Non-pigmented ciliary epithelial cell (primary cell): Measurements from ENCODE around the gene GAPDHS.

Experiments
- DNase-seq: peaks from one replicate; pipeline ENCODE4 v3.0.0-alpha.2; 2010; ENCODE audit warnings: low read depth

The GAPDHS gene

DNA sequence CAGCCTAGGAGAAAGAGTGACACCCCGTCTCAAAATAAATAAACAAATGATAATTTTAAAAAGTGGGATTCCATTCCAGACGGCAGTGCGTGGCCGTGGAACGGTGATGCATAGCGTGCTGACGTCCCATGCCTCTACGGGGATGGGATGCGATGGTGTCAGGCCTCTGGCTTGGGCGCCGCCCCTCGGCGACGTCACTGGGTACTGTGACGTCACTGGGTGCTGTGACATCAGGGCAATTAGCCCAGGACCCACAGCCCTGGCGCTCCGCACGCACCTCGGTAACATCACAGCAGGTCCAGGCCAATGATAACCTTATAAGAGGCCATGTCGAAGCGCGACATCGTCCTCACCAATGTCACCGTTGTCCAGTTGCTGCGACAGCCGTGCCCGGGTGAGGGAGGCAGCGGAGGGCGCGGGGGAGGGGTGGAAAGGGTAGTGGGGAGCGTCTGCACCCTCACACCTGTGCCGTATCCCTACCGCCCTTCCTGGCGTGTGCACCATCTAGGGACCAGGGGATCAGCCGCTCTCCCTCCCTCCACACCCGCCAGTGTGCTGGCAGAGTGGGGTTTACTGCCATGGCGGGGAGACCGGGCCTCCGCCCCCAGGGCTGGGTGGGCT is at the start of gene GAPDHS:
Gene GAPDHS, plus strand, starts transcription at position 256 of the 621 bp plus-strand sequence. Its CDS starts 72 bp downstream, at position 328.
- no peak for DNase-seq

DNA sequence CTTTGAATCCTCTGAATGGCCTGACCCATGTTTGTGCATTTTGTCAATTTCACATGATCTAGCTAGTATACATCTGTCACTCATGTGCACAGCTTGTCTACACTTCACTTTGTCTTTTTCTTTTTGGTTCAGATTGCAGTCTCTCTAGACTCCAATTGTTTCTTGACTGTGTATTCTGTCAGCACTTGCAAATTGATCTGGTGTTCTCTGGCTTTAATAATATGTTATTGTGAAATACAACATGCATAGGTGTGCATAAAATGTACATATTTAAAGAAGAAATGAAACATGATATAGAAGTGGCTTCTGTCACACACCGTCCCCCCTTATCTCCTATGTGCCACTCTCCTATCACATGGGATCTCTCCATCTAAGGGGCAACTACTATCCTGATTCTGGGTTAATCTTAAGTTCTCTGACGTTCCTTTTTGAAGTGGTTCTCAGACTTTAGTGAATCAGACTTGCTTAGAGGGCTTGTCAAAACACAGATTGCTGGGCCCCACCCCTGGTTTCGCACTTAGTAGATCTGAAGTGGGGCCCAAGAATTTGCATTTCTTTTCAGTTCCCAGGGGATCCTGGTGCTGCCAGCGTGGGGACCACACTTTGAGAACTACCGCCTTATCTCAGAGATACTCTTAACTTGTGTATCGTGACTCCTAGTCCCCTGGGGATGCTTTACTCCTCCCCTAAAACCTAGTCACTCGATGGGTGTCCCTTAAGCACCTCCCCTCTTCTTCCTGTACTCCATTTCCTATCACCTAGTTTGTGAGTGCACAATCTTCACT is 48.8 kb upstream of the GAPDHS start:
- DNase-seq = no peak

DNA sequence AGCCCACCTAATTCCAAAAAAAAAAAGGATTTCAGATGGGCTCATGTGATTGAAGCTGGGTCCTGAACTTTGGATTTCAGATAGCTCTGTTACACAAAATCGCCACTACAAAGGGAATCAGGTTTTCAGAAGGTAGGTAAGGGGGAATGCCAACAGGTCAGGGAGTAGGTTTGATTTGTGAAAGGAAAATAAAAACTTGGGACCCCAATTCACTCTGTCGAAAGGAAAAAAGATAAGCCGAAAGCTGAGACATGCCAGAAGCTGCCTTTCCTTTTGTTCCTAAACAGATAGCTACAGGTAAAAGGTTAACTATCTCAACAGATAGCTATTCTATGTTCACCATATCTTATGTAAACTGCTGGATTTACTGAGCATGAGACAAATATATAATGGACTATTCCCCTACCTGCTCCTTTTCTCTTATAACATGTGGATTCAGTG is 47.0 kb upstream of the GAPDHS start:
- DNase-seq = no peak

DNA sequence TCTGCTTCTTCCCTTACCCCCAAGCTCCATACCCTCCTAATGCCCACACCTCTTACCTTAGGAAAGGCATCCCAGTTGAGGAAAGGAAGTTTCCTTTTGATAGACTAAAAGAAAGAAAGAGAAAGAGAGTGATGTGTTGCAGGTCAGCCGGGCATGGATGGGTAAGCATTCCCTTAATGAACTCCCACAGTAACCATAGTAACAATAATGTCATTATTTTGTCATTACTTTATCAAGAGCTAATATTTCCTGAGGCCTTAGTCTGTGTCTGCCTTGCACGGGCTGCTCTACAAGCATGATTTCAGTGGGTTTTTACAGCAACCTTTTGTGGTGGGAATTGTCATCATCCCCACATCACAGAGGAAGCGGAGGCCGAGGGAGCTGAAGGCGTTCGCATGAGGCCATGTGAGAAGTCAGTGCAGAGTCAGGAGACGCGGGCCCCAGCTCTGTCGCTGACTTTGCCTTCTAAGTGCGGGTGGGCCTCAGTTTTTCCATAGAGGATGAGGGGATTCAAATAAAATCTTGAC is 45.5 kb upstream of the GAPDHS start:
- DNase-seq = no peak

DNA sequence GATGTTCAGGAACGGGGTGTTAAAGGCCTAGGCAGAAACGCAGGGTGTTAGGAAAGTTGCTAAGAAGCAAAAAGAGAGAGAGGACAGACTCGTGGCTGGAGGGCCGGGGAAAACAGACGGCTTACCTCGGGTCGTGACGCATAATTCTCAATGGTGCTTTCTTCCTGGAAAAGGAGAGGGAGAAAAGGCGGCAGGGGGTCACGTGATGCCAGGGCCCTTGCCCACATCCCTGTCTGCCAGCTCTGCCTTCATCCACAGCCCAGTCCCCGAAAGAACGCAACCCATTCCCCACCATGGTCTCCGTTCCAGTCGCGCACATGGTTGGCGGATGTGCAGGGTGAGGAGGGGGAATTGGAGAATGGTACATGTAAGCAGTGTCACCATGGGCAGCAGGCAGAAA is 44.6 kb upstream of the GAPDHS start:
- DNase-seq = no peak

DNA sequence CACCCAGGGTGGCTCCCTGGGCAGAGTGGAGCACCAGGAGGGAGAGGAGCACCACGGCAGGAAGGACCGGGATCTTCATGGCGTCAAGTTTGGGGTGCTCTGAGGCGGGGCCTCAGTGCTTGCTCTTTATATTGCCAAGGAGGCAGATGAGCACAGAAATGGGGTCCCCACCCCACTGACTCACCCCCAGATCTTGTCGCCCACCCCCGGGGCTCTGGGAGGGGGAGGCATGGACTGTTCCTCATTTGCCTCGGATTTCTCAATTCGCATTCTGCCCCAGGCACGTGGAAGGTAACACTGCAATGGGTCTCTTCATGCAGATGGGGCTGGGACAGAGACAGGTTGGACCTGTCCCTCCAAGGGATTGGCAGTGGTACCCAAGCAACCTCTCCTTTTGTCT is 42.9 kb upstream of the GAPDHS start, which contains the start of gene KRTDAP:
Gene KRTDAP, minus strand, starts transcription at position 101 of the 400 bp plus-strand sequence. Its CDS starts 22 bp downstream, at position 79.
- no peak for DNase-seq

DNA sequence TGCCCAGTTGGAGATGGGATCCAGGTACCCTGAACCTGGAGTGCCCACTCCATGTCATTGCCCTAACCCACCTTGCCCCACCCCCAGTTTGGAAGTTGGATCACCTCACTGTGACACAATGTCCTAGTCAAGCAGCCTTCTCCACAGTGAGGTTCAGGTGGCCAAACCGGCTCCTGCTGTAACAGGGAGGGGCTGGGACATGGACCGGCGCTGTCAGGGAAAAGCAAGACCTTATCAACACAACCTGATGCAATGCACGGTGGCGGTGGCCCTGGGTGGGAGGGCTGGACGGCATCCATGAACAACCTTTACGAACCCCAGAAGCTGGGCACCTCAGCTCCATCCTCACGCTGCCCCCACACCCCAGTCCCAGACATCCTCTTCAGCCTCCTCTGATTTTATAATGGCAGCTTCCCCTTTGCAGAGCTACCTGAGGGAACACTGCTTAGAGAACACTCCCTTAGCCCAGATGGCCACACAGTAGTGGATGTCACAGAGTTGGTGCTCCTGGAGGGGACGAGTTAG is 41.4 kb upstream of the GAPDHS start:
- DNase-seq = no peak

DNA sequence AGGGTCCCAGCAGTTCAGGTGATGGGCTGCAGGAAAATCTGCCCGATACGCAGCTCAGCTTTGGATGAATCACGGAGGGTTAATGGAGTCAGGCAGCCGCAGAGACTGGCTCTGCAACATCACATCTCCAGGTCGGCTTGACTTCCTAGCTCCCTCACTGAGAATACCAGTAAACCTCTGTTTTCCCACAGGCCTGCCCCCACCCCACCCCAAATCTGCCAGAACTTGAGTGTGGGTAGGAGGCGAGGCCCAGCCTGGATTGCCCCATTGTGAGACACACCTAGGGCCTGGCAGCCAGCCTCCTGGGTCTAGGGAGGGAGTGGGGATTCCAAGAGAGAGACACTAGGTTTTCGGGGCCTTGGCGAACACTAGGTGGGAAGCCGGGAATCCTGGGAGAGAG is 39.3 kb upstream of the GAPDHS start:
- DNase-seq = no peak

DNA sequence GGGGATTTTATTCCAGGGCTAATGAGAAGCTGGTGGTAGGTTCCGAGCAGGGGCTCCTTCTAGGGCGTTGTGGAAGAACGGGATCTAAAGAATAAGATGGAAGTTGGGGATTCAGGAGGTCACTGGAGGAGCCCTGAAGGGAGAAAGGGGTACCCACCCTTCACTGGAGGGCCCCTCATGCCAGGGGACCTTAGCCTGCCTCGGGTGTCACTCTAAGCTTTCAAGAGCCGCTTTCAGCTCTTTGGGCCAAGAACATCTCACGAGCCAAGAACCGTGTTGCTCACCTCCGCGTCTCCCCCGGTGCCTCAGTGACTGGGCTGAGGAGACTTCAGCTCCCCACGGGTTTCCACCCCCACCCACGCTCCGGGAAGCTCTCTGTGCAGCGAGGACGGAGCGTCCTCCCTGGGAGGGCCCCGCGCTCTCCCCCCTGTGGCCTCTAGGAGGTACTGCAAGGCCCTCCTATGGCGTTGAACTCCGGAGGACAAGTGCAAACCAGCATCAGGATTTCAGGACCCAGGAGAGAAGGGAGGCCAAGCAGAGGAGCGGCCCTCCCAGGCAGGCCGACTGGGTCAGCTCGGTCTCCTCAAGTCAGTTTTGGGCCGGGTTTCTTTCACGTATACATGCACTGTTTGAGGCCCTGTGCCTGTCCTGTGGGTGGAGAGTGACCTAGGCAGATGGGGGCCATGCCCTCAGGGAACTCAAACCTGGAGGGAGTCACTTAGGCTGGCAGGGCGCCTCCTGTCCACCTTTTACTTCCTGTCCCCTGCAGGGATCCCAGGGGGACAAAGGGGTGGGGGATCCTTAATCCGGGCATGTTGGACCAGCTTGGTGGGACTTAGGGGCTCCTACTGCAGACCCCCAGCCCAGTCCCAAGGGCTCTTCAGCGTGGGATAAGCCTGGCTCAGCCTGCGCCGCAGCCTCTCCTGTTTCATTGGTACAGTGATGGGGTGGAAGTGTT is 37.9 kb upstream of the GAPDHS start:
- no peak for DNase-seq

DNA sequence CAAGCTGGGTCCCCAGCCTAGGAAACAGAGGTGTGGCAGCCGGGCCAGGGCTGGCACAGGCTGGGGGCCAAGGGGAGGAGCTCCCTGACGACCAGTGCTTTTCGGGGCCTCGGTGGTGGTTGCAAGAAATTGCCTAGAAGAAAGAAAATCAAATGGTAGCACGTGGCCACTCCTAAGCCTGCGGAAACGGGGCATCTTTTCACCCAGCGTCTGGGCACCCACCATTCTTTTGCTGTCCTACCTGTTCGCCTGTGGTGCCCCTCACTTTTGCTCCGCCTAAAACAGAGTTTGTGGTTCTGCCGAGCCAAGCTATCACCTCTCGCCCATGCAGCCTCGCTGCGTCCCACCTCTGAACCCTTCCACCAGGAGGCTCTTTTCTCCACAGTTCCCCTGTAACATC is 35.9 kb upstream of the GAPDHS start:
- no peak for DNase-seq

DNA sequence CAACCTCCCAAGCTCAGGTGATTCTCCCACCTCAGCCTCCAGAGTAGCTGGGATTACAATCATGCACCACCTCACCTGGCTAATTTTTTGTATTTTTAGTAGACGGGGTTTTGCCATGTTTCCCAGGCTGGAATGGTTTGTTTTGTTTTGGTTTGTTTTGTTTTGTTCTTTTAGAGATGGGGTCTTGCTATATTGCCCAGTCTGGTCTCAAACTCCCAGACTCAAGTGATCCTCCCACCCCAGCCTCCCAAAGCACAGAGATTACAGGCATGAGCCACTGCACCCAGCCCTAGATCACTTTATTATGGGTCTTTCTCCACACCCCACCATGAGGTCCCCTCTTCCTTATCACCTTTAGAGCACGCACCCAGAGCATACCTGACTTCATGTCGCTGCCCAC is 35.0 kb upstream of the GAPDHS start:
- DNase-seq = no peak

DNA sequence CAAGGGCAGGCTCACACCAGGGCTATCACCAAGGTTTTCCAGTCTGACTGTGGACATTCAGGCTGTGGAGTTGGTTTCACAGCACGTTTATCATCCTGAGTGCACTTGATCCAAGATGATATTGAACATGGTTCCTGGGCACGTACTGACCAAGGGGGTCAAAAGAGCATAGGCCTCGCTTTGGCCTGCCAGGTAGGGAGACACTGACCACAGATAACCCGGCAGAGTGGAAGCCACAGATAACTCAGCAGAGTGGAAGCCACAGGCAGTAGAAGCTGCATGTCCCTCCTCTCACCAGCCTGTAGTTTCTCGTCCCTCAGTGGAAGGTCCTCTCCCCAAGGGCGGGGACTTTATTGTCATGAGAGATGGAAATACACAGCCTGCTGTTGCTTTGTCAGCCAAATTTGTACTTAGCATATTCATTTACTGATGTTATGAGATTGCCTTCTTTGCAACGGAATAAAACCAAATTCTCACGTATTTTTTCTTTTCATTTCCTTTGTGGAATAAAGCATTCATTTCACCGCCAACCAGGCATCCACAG is 34.2 kb upstream of the GAPDHS start:
- DNase-seq = no peak

DNA sequence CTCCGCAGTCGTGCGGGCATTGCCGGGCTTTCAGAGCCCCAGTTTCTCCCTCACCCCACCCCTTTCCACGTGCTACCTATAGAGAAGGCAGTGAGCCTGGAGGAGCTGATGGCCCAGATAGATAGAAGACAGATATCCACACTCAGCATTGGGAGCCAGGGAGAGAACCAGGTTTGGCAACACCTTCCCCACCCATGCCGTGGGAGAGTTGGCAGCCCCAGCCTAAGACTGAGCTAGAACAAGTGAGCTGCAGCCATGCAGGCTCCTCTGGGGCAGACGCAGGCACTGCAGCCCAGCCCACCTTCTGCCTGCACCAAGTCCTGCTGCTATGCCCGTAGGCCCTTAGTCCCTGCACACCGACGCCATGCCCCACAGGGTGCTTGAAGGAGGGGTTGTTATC is 32.6 kb upstream of the GAPDHS start:
- no peak for DNase-seq

DNA sequence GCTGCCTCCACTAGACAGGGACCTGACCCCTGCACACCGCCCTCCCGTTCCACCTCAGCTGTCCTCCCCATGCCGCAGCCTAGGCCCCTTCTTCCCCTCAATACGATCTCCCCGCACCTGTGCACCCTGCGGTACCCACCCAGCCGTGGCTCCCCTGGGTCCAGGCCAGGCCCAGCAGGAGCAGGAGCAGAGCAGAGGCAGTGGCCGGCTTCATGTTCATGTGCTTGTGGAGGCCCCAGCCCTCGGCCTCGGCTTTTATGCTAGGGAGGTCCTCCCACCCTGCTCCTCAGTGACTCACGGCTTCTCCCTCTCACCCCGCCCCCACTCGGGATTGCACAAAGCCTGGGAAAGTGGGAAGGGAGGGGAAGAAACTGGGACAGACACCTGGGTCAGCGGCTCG is 31.6 kb upstream of the GAPDHS start:
- no peak for DNase-seq

DNA sequence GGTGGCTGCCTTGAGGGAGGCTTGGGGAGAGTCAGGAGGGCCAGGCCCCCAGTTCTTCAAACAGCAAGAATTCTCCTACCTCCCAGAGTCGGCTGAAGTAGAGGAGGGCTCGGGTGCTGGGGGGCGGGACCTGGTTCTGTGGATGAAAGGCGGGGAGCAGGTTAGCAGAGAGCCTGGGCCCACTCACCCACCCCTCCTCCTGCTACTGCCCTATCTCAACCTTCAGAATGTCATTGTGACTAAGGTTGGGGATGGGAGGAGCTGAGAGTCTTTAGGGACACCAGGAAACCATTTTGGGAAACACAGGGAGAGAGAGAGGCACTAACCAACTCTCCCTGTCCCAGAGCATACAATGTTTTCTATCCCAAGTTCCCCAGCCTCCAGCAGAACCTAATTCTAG is 30.5 kb upstream of the GAPDHS start:
- no peak for DNase-seq

DNA sequence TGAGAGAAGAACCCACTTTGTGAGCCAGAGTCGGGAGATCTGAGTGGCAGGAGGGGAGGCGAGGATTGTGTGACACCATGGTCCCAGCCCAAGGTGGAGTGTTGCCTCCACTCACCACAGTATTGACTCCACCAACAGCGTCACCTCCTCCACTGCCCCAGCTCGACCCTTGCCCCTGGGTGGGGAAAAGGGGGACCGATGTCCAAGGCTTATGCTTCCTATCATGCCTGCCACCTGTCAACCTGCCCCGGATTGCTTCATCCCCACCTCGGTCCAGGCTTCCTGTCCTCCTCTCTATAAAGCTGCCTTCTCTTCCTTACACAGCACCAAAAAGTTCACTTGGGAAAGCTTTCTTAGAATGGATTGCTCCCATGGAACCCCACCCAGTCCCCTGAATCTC is 27.2 kb upstream of the GAPDHS start:
- DNase-seq = no peak

DNA sequence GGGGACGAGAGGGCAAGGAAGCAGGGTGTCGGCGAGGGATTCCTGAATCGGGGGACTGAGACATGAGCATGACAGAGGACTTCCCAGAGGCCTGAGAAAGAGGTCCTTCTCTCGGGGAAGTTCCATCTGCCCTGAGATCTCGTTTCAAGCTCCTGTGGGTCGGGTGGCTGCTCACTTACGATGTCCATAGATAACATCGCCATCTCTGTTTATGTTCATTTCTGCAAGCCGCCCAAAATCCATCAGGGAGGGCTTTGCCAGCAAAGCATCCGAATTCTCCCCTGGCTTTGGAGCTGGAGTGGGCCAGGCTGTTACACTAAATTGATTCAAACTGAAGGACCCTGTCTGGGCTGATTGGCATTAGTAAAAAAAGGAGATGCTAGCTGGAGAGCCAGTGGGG is 25.7 kb upstream of the GAPDHS start:
- DNase-seq = no peak

DNA sequence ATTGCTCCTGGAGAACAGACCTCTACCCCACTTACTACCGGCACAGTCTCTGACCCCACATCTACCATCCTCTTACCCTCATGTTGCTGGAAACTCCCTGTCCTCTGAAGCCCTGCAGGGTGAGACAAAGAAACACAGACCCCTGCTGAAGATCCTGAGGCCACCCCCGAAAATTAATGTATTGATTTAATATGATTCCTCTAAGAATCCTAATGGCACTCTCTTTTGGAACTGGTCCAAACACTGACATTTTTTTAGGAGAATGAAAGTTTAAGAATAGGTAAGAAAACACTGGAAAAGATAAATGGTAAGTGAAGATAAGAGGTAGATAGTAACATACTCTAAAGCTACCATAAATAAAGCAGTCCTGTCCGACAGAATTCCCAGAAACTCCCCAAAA is 25.1 kb upstream of the GAPDHS start:
- DNase-seq = no peak

DNA sequence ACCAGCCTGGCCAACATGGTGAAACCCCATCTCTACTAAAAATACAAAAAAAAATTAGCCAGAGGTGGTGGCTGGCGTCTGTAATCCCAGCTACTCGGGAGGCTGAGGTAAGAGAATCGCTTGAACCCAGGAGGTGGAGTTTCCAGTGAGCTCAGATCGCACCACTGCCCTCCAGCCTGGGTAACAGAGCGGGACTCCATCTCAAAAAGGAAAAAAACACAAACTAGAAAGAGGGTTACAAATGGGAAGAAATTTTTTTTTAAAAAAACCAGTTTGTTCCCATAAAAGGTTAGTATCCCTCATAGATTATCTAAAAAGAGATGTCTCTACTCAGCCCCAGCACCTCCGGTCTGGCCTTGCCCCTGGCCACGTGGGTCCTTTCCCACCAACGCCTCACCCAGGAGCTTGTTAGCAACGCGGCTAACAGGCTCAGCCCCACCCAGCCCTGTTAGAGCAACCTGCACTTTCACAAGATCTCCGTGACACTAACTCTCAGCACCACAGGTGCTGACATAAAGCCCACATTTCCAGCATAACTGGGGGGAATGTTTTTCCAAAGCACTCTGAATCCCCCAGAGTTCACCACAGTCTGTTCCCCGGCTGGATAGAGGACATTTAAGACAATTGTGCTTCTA is 24.1 kb upstream of the GAPDHS start:
- DNase-seq = no peak

DNA sequence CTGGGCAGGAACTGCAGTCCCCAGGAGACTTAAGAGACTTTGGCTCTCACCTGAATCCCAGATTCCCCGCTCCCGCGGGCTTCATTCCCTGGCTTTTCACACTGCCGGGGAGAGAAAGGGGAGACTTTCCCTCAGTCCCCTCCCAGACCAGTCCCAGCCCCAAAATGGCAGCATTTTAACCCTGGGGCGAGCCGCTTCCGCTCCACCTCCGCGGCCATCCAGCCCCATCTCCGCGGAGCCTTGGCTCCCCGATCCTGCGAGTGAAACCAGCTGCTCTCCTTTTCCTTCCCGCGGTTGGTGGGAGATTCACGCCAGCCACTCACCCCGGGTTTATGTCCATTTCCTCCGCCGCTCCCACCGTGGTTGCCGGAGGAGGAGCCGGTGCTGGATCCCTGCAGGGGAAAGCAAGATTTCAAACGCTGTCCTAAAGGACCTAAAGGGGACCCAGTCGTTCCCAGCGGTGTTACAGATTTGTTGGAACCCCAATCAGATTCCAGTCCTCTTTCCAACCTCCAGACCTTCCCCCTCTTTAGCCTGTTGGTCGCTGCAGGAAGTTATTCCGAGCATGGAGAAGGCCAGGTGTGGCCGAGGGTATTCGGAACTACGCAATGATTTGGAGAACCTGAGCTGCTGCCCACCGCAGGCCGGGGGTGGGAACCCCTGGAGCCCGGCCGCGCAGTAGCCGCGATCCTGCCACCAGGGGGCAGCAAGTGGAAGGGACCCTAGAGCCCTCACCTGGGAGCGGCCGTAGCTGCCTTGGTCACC is 23.2 kb upstream of the GAPDHS start:
- DNase-seq = no peak

DNA sequence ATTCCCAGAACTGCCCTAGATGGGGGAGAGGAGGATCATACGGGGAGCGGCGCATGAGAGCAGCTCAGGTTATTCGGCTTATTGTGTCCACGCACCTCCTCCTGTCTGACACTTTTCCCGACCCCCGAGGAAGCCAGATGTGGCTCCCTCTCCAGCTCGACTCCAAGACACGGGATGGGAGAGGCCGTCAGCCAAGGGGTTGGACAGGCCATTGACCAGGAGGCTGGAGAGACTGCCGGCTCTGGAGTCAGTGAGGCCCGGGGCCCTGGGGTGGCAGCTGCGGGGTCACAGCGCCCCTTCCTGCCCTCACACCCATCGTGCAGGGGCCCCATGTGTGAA is 22.7 kb upstream of the GAPDHS start:
- DNase-seq = no peak
